ENCODE data around the gene LRMDA.

LRMDA gene

GRCh38 chr10:75957314-75958120 lies 526.1 kb downstream of the LRMDA start:
- TF ChIP-seq, protein P1, sequence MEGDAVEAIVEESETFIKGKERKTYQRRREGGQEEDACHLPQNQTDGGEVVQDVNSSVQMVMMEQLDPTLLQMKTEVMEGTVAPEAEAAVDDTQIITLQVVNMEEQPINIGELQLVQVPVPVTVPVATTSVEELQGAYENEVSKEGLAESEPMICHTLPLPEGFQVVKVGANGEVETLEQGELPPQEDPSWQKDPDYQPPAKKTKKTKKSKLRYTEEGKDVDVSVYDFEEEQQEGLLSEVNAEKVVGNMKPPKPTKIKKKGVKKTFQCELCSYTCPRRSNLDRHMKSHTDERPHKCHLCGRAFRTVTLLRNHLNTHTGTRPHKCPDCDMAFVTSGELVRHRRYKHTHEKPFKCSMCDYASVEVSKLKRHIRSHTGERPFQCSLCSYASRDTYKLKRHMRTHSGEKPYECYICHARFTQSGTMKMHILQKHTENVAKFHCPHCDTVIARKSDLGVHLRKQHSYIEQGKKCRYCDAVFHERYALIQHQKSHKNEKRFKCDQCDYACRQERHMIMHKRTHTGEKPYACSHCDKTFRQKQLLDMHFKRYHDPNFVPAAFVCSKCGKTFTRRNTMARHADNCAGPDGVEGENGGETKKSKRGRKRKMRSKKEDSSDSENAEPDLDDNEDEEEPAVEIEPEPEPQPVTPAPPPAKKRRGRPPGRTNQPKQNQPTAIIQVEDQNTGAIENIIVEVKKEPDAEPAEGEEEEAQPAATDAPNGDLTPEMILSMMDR (IDR thresholded peaks at IDR 0.05; ENCODE audit: borderline replicate concordance, insufficient read depth, low read depth, low read length), result no peak
- H3K4me3 ChIP-seq (ENCODE audit: low read depth, low read length), result no peak overlapping the region

DNA sequence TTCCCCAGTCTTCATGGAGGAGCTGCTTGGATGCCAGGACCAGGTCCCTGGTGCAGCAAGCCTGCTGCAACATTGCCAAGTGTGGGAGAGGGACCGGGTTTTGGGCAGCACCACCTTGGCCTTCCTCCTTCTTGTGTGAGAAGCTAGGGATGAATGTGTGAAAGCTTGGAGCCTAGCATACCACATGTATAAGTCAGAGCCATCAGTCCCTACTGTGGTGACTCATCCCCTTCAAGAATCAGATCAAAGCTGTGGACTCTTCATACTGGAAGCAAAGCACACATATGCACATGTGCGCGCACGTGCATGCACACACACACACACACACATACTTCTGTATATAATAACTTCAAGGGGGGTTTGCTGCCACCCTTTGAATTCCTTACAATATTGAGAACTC lies 527.8 kb downstream of the LRMDA start:
- TF ChIP-seq, protein P1 (IDR thresholded peaks at IDR 0.05; ENCODE audit: borderline replicate concordance, insufficient read depth, low read depth, low read length), result no peak
- no peak overlapping the region for H3K4me3 ChIP-seq (ENCODE audit: low read depth, low read length)

DNA sequence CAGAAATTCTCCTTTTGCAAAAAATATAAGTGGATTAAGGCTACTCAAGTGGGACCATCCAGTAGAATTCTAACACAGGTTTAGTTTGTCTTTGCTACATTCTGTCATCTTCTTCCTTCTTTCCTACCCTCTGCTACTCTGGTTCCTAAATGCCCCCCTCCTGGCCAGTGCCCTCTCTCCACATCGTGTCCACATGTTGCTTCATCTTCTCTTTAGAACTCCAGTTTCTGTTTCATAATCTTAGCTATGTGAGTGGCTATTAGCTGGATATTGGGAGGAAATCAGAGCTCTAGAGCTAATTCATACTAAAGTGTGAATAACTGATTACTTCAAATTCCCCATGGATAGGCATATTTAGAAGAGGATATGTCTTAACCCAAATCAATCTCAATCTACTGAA lies 528.5 kb downstream of the LRMDA start:
- TF ChIP-seq, protein P1 (IDR thresholded peaks at IDR 0.05; ENCODE audit: borderline replicate concordance, insufficient read depth, low read depth, low read length), result no peak
- H3K4me3 ChIP-seq (ENCODE audit: low read depth, low read length), result no peak overlapping the region

DNA sequence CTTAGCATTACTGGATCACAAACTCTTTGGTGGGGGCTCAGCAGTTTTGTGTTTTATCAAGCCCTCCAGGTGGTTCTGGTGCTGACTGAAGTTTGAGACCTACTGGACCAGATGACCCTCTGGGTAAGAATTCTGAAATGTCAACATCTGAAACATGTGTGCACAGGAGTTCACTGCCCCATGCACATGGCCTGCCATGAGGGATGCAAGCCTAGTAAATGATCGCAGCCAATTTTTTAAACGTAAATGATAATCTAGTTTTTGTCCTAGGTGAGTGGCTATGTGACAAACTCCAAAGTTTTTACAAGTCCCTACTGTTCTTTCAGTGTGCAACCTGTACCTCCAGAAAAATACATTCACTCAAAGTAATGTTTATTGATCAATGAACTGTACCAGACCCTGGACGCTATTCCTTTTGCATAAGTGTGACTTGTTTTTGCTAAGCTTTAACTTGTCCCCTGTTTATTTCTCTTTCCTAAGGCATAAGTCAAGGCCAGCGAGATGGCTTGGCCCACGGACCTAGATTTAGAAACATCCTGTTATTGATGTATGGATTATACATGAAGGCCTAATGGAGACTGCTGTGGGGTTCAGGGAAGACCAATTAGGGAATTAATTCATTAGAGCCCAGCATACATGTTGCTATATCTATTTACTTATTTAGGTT lies 531.1 kb downstream of the LRMDA start:
- H3K4me3 ChIP-seq (ENCODE audit: low read depth, low read length), result no peak overlapping the region
- TF ChIP-seq, protein P1 (IDR thresholded peaks at IDR 0.05; ENCODE audit: borderline replicate concordance, insufficient read depth, low read depth, low read length), result no peak

DNA sequence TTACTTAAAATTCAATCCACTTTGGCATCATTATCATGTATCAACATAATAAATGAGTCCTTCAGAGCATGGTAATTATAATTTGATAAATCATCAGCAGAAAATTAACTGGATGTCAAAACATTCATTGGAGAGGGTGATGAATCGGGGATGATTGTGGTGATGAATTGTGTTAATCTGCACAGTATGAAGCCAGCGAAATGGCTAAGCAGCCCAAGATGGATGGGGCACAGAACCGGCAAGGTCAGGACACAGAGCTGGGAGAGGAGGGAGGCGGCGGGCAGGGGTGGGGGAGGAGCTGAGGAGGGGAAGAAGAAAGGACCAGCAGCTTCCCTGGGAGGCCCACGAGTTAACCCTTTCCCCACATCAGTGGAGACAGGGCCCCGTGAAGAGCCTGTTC lies 536.1 kb downstream of the LRMDA start:
- H3K4me3 ChIP-seq (ENCODE audit: low read depth, low read length), result no peak overlapping the region
- TF ChIP-seq, protein P1 (IDR thresholded peaks at IDR 0.05; ENCODE audit: borderline replicate concordance, insufficient read depth, low read depth, low read length), result no peak

DNA sequence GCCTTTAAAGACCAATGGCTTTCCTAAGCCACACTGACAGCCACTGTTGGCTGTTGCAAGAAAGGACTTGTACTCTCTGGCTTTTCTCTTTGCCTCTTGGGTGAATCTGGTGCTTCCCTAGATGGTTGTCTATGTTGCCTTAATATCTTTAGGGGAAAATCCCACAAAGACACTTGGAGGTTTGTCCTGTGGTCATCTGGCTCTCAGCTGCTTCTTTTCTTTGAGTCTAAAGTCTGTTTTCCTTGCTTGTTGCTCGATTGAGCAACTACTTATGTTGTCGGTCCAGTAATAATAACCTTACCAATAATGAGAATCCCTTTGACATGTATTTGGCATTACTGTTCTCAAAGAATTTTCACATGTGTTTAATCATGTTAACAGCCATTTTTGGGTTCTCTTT lies 537.6 kb downstream of the LRMDA start:
- H3K4me3 ChIP-seq (ENCODE audit: low read depth, low read length), result no peak overlapping the region
- TF ChIP-seq, protein P1 (IDR thresholded peaks at IDR 0.05; ENCODE audit: borderline replicate concordance, insufficient read depth, low read depth, low read length), result no peak
